Measurements from ENCODE around the gene TRPC4AP.

TRPC4AP gene

DNA sequence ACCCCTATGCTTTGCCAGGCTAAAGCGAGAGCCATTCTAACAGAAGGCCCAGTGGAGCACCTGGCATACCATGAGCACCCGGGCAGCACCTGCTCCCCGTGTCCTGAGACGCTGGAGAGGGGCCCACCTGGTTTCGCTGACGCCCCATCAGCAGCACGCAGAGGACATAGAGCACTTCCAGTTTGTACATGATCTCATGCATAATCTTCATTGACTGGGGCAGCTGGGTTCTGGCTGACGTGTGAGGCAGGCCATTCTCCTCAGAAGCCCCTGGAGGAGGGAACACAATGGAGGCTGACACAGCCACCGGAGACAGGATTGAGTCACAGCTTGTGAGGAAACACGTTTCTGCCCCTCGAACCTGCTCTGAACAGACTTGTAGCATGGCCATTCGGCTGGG is 71.5 kb downstream of the TRPC4AP start:
- H3K27ac ChIP-seq (ENCODE audit: low read depth, low read length), result no peak overlapping the region
- H3K27me3 ChIP-seq (ENCODE audit: control insufficient read depth in 1 of 2, insufficient read depth in 2 of 2, low read length in 2 of 2), result no peaks in the 10 kb centered on the region
- H3K9ac ChIP-seq (ENCODE audit: low read length), result no peak overlapping the region
- no peaks in the 10 kb centered on the region for H3K9me3 ChIP-seq (ENCODE audit: low read length)
- peaks cover 40% of the 10 kb centered on the region for H3K36me3 ChIP-seq (ENCODE audit: insufficient read depth, low read length)
- peaks cover 4% of the 10 kb centered on the region for H3K4me1 ChIP-seq (ENCODE audit: insufficient read depth, low read length)
- no peak overlapping the region for H3K4me3 ChIP-seq (ENCODE audit: low read depth in 1 of 2, low read length in 2 of 2)

GRCh38 chr20:35020108-35020928 is 72.3 kb downstream of the TRPC4AP start:
- no peak overlapping the region for H3K4me3 ChIP-seq (ENCODE audit: low read depth in 1 of 2, low read length in 2 of 2)
- peaks cover 43% of the 10 kb centered on the region for H3K36me3 ChIP-seq (ENCODE audit: insufficient read depth, low read length)
- H3K27me3 ChIP-seq (ENCODE audit: control insufficient read depth in 1 of 2, insufficient read depth in 2 of 2, low read length in 2 of 2), result no peaks in the 10 kb centered on the region
- H3K9me3 ChIP-seq (ENCODE audit: low read length), result no peaks in the 10 kb centered on the region
- no peak overlapping the region for H3K27ac ChIP-seq (ENCODE audit: low read depth, low read length)
- peaks cover 4% of the 10 kb centered on the region for H3K4me1 ChIP-seq (ENCODE audit: insufficient read depth, low read length)
- no peak overlapping the region for H3K9ac ChIP-seq (ENCODE audit: low read length)

GRCh38 chr20:35018590-35019371 is 73.8 kb downstream of the TRPC4AP start:
- Histone ChIP-seq H3K9me3 (ENCODE audit: low read length) (no peaks in the 10 kb centered on the region), H3K27ac (ENCODE audit: low read depth, low read length) (no peak overlapping the region), H3K4me1 (ENCODE audit: insufficient read depth, low read length) (peaks cover 4% of the 10 kb centered on the region)

GRCh38 chr20:35017099-35017835 is 75.3 kb downstream of the TRPC4AP start:
- no peak overlapping the region for H3K9ac ChIP-seq (ENCODE audit: low read length)
- no peak overlapping the region for H3K4me3 ChIP-seq (ENCODE audit: low read depth in 1 of 2, low read length in 2 of 2)
- peaks cover 8% of the 10 kb centered on the region for H3K4me1 ChIP-seq (ENCODE audit: insufficient read depth, low read length)
- peaks cover 50% of the 10 kb centered on the region for H3K36me3 ChIP-seq (ENCODE audit: insufficient read depth, low read length)
- no peak overlapping the region for H3K27ac ChIP-seq (ENCODE audit: low read depth, low read length)
- no peaks in the 10 kb centered on the region for H3K27me3 ChIP-seq (ENCODE audit: control insufficient read depth in 1 of 2, insufficient read depth in 2 of 2, low read length in 2 of 2)
- H3K9me3 ChIP-seq (ENCODE audit: low read length), result no peaks in the 10 kb centered on the region

More at GRCh38 chr20:35018590-35019371, 73.8 kb downstream of the TRPC4AP start:
- H3K27me3 ChIP-seq (ENCODE audit: control insufficient read depth in 1 of 2, insufficient read depth in 2 of 2, low read length in 2 of 2), result no peaks in the 10 kb centered on the region
- H3K9ac ChIP-seq (ENCODE audit: low read length), result no peak overlapping the region
- no peak overlapping the region for H3K4me3 ChIP-seq (ENCODE audit: low read depth in 1 of 2, low read length in 2 of 2)
- H3K36me3 ChIP-seq (ENCODE audit: insufficient read depth, low read length), result peaks cover 47% of the 10 kb centered on the region

GRCh38 chr20:35015863-35016193 is 76.8 kb downstream of the TRPC4AP start:
- Histone ChIP-seq H3K4me3 (ENCODE audit: low read depth in 1 of 2, low read length in 2 of 2) (no peak overlapping the region), H3K36me3 (ENCODE audit: insufficient read depth, low read length) (peaks cover 57% of the 10 kb centered on the region), H3K9ac (ENCODE audit: low read length) (no peak overlapping the region), H3K9me3 (ENCODE audit: low read length) (no peaks in the 10 kb centered on the region), H3K27ac (ENCODE audit: low read depth, low read length) (no peak overlapping the region), H3K27me3 (ENCODE audit: control insufficient read depth in 1 of 2, insufficient read depth in 2 of 2, low read length in 2 of 2) (no peaks in the 10 kb centered on the region), H3K4me1 (ENCODE audit: insufficient read depth, low read length) (peaks cover 8% of the 10 kb centered on the region)

DNA sequence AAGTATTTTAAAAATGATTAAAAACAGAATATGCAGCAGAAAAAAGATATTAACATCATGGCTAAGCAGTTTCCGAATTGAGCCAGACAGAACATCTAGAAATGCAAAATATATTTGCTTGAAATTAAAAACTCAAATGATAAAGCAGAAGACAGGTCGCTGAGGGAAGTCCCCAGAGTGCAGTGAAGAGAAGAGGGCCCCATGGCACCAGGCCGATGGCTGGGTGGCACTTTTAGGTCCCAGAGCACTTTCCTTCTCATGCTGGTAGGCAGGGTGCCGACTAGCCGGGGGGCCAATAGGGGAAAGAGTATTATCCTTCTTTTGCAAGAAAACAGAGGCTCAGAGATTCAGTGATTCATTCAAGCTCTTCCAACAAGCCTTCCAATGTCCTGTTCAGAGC is 78.1 kb downstream of the TRPC4AP start:
- Histone ChIP-seq H3K27ac (ENCODE audit: low read depth, low read length) (no peak overlapping the region), H3K4me1 (ENCODE audit: insufficient read depth, low read length) (peaks cover 8% of the 10 kb centered on the region), H3K27me3 (ENCODE audit: control insufficient read depth in 1 of 2, insufficient read depth in 2 of 2, low read length in 2 of 2) (no peaks in the 10 kb centered on the region), H3K4me3 (ENCODE audit: low read depth in 1 of 2, low read length in 2 of 2) (no peak overlapping the region), H3K9ac (ENCODE audit: low read length) (no peak overlapping the region), H3K9me3 (ENCODE audit: low read length) (no peaks in the 10 kb centered on the region), H3K36me3 (ENCODE audit: insufficient read depth, low read length) (peaks cover 57% of the 10 kb centered on the region)

DNA sequence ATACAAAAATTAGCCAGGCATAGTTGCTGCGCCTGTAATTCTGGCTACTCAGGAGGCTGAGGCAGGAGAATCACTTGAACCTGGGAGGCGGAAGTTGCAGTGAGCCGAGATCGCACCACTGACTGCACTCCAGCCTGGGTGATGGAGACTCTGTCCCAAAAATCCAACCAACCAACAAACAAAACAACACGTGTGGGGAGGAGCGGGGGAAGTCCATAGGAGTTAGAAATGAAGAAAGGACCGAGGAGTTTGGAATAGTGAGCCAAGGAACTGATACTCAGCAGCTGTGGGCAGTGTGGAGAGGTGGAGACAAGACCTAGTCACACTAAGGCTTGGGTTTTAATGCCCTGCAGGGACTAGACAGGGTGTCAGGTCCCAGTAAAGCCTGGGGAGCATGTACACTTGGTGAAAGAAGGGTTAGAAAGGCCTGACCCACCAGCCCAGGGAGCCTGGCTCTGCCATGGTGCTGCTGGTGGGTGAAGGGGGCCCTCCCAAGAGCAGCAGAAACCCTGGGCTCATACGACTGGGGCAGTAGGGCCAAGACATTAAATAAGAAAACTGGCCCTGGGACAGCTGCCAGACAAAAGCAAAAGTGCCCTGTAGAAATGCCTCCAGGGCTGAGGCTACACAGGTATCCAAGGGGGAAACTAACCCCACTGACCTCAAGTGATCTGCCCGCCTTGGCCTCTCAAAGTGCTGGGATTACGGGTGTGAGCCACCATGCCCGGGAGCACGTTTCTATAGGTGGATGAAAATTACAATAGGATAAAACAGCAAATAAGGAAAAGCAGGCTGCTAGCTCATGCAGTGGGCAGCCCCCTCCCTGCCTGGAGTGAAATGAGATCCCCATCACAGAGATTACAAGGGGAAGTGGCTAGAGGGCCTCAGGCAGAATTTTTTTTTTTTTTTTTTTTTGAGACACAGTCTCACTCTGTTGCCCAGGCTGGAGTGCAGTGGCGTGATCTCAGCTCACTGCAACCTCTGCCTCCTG is 78.9 kb downstream of the TRPC4AP start:
- Histone ChIP-seq H3K27ac (ENCODE audit: low read depth, low read length) (no peak overlapping the region), H3K36me3 (ENCODE audit: insufficient read depth, low read length) (peaks cover 59% of the 10 kb centered on the region), H3K9me3 (ENCODE audit: low read length) (no peaks in the 10 kb centered on the region), H3K27me3 (ENCODE audit: control insufficient read depth in 1 of 2, insufficient read depth in 2 of 2, low read length in 2 of 2) (no peaks in the 10 kb centered on the region), H3K4me3 (ENCODE audit: low read depth in 1 of 2, low read length in 2 of 2) (no peak overlapping the region), H3K4me1 (ENCODE audit: insufficient read depth, low read length) (peaks cover 4% of the 10 kb centered on the region), H3K9ac (ENCODE audit: low read length) (no peak overlapping the region)

DNA sequence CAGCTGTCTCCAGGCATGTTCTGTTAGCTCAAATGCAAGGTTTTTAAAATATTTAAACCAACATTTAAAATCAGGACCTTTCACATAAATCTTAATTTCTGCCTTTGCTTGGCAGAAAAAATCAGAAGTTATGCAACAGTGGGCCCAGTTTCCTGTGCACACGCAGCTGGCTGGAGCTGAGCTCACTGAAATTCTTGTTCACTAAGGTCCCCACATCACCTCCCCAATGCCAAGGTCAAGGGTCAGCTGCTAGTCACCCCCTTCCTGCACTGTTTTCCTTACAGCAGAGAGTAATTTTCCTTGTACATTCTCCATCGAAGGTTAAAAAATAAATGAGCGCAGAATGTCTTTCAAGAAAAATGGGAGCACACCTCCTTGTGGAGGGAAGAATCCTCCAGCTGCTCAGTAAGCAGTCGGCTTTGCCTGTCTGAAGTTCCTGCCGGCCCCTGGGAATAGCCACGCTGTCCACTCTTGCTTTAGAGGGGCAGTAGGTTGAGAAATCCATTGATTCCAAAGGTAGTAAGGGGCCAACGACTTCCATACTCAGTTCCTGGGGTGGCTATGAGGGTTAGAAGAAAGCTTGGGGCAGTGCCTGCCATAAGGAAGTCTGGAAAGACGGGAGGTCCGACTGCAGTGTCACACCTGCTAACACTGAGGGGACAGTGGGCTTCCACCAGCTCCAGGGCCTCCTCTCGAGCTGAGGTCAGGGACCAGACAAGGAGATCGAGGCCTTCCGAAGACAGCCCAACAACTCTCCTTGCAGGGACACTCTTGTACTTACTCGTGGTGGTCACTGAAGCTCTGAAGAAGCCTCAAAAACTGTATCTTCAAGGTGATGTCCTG is 80.2 kb downstream of the TRPC4AP start:
- Histone ChIP-seq H3K4me1 (ENCODE audit: insufficient read depth, low read length) (peaks cover 4% of the 10 kb centered on the region), H3K9ac (ENCODE audit: low read length) (no peak overlapping the region), H3K36me3 (ENCODE audit: insufficient read depth, low read length) (peaks cover 70% of the 10 kb centered on the region), H3K27me3 (ENCODE audit: control insufficient read depth in 1 of 2, insufficient read depth in 2 of 2, low read length in 2 of 2) (no peaks in the 10 kb centered on the region), H3K9me3 (ENCODE audit: low read length) (no peaks in the 10 kb centered on the region), H3K27ac (ENCODE audit: low read depth, low read length) (no peak overlapping the region), H3K4me3 (ENCODE audit: low read depth in 1 of 2, low read length in 2 of 2) (no peak overlapping the region)

- Histone ChIP-seq H3K27me3 (ENCODE audit: control insufficient read depth in 1 of 2, insufficient read depth in 2 of 2, low read length in 2 of 2) (no peaks in the 10 kb centered on the region), H3K9ac (ENCODE audit: low read length) (no peak overlapping the region), H3K4me3 (ENCODE audit: low read depth in 1 of 2, low read length in 2 of 2) (no peak overlapping the region), H3K4me1 (ENCODE audit: insufficient read depth, low read length) (peaks cover 4% of the 10 kb centered on the region), H3K27ac (ENCODE audit: low read depth, low read length) (no peak overlapping the region), H3K36me3 (ENCODE audit: insufficient read depth, low read length) (peaks cover 76% of the 10 kb centered on the region), H3K9me3 (ENCODE audit: low read length) (no peaks in the 10 kb centered on the region)
These were observed 80.9 kb downstream of the TRPC4AP start for GRCh38 chr20:35011589-35012226.

Measured in muscle layer of colon (tissue), 2 donors.